ENCODE data around the gene CCDC63.

CCDC63 gene

GRCh38 chr12:110848314-110848923 is 1.6 kb downstream of the CCDC63 start:
- no peak for DNase-seq (ENCODE audit: low read depth, low spot score)
- no peak overlapping the region for H3K4me3 ChIP-seq (ENCODE audit: low read depth, low read length)
- TF ChIP-seq CTCF (IDR thresholded peaks at IDR 0.05; ENCODE audit: low read depth, low read length) = no peak
- in situ Hi-C loops (cut with HindIII; ENCODE audit: low sequenced_read_pairs) = no loop called here

- in situ Hi-C loops (cut with HindIII; ENCODE audit: low sequenced_read_pairs) = no loop called here
- H3K4me3 ChIP-seq (ENCODE audit: low read depth, low read length) = no peak overlapping the region
- DNase-seq (ENCODE audit: low read depth, low spot score) = no peak
- no peak for TF ChIP-seq CTCF (IDR thresholded peaks at IDR 0.05; ENCODE audit: low read depth, low read length)
These were observed 2.4 kb downstream of the CCDC63 start for GRCh38 chr12:110849221-110849620.

DNA sequence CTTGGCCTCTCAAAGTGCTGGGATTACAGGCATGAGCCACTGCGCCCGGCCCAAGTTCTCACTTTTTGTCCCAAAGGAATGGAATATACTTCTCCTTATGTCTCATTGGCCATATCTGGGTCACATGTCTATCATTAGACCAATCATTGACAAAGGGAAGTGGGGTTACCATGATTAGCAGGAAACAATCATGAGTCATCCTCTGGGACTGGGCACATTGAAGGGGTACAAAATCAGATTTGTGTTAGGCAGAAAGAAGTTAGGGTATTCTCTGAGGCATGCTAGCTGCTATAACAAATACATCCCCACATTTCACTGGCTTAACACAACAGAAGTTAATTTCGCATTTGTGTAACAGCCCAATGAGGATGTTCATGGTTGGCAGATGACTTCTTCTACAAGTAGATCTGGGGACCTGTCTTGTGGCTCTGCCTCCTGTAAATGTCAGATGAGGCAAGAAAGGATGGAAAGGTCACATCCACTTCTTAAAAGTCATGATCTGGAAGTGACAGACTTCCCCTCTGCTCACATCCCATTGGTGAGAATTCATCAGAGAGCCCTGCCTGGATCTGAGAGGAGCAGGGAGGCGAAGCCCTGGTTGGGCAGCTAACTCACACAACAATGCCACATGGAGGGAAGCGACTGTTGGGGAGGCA is 3.1 kb downstream of the CCDC63 start:
- in situ Hi-C loops (cut with HindIII; ENCODE audit: low sequenced_read_pairs) = no loop called here
- DNase-seq (ENCODE audit: low read depth, low spot score) = no peak
- no peak overlapping the region for H3K4me3 ChIP-seq (ENCODE audit: low read depth, low read length)
- no peak for TF ChIP-seq CTCF (IDR thresholded peaks at IDR 0.05; ENCODE audit: low read depth, low read length)

DNA sequence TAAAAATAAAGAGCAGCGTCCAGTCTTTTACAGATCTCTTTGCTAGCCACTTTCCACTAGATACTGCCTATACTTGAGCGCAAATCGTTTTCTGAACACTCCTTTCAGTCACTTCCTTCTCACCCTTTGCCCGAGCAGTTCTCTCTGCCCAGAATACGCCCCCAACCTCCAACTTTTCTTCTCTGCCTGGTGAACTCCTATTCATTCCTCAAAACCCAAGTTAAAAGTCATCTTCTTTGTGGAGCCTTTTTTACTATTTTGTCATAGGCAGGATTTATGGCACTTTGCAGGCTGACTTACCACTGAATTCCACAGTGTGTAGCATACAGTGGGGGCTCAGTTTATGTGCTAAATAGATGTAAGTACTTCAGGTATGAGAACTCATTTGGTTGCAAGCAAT is 4.0 kb downstream of the CCDC63 start:
- no peak overlapping the region for H3K4me3 ChIP-seq (ENCODE audit: low read depth, low read length)
- DNase-seq (ENCODE audit: low read depth, low spot score) = no peak
- TF ChIP-seq CTCF (IDR thresholded peaks at IDR 0.05; ENCODE audit: low read depth, low read length) = no peak
- in situ Hi-C loops (cut with HindIII; ENCODE audit: low sequenced_read_pairs) = no loop called here

DNA sequence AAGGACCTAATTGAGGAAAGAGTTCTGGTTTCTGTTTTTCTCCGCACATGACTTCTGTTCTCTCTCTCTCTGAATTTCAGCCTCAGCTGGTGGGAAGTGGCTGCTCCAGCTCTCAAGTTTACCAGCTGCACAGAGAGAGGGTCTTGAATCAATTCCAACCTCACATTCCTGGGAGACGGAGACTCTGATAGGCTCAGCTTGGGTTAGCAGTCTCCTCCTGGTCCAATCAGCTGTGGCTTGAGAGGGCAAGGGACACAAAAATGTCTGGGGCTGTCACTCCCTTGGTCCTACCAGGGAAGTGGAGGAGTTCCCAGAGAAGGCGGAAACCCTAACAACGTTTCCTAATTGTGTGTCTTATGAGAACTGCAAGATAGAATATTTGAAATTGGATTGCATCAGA is 7.0 kb downstream of the CCDC63 start:
- no peak for DNase-seq (ENCODE audit: low read depth, low spot score)
- in situ Hi-C loops (cut with HindIII; ENCODE audit: low sequenced_read_pairs) = no loop called here
- no peak for TF ChIP-seq CTCF (IDR thresholded peaks at IDR 0.05; ENCODE audit: low read depth, low read length)

DNA sequence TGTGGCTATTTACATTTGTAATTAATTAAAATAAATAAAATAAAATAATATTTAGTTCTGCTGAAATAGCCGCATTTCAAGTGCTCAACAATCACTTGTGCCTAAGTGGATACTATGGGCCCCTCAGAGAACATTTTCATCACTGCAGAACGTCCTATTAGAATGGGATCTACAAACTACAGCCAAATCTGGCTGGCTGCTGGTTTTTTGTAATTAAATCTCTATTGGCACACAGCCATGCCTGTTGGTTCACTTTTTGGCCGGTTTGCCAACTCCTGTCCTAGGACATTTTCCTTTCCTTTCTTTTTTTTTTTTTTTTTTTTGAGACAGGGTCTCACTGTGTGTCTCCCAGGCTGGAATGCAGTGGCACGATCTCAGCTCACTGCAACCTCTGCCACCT is 9.8 kb downstream of the CCDC63 start:
- no peak overlapping the region for H3K4me3 ChIP-seq (ENCODE audit: low read depth, low read length)
- in situ Hi-C loops (cut with HindIII; ENCODE audit: low sequenced_read_pairs) = no loop called here

More for the DNA sequence above, 7.0 kb downstream of the CCDC63 start:
- H3K4me3 ChIP-seq (ENCODE audit: low read depth, low read length) = no peak overlapping the region

More for the DNA sequence above, 9.8 kb downstream of the CCDC63 start:
- no peak for DNase-seq (ENCODE audit: low read depth, low spot score)
- no peak for TF ChIP-seq CTCF (IDR thresholded peaks at IDR 0.05; ENCODE audit: low read depth, low read length)
